Measurements from ENCODE around the gene TMEM187. TPM values are rescaled to one million over a fixed set of nuclear protein-coding genes. Genes with fewer than 3 reads are reported as not detected.
A peak's percentile ranks its signal among the peaks of the same experiment; 100 is the strongest.

TMEM187 gene
- total and polyA plus RNA-seq, 11 donors: 3.2 to 11.4 (median 7.2) TPM

GRCh38 chrX:153934762-153935325, 37.7 kb upstream of the TMEM187 start, which contains the start of gene NAA10:
NAA10 (minus strand) TSS chrX:153935037; CDS start chrX:153934904, 133 bp downstream.
- peak within 1 kb of the TSS; percentile 43 to 97 (median 74) for H3K4me3 ChIP-seq
- intact Hi-C loops (cut with DNase I): no loop called here
- H3K9me3 ChIP-seq: no peaks in the 10 kb centered on the region
- H3K4me1 ChIP-seq: peaks cover 0 to 23% (median 5%) of the 10 kb centered on the region in 12 donors
- peak in 1 of 2 donors; percentile 55 for TF ChIP-seq POLR2A (IDR thresholded peaks at IDR 0.05)
- TF ChIP-seq, protein P1, sequence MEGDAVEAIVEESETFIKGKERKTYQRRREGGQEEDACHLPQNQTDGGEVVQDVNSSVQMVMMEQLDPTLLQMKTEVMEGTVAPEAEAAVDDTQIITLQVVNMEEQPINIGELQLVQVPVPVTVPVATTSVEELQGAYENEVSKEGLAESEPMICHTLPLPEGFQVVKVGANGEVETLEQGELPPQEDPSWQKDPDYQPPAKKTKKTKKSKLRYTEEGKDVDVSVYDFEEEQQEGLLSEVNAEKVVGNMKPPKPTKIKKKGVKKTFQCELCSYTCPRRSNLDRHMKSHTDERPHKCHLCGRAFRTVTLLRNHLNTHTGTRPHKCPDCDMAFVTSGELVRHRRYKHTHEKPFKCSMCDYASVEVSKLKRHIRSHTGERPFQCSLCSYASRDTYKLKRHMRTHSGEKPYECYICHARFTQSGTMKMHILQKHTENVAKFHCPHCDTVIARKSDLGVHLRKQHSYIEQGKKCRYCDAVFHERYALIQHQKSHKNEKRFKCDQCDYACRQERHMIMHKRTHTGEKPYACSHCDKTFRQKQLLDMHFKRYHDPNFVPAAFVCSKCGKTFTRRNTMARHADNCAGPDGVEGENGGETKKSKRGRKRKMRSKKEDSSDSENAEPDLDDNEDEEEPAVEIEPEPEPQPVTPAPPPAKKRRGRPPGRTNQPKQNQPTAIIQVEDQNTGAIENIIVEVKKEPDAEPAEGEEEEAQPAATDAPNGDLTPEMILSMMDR (IDR thresholded peaks at IDR 0.05): no peak
- H3K36me3 ChIP-seq: peaks cover 0 to 34% (median 19%) of the 10 kb centered on the region in 9 donors
- peaks cover 0 to under 1% (median 0%) of the 10 kb centered on the region in 9 donors for H3K27me3 ChIP-seq
- DNase-seq (peak; percentile 74 to 85 (median 80)), ATAC-seq (peak; percentile 92 to 98 (median 96))
- peak within 1 kb of the TSS in 11 of 12 donors; percentile 61 to 82 (median 72) for H3K27ac ChIP-seq
- 0 to 27% (median 5%) methylated on average over 2 to 82 of the region's 87 CpGs for WGBS, 4 donors

GRCh38 chrX:153935326-153935851, 37.2 kb upstream of the TMEM187 start:
- ATAC-seq: peak in 1 of 4 donors; percentile 1
- peak overlapping the region in 11 of 12 donors; percentile 23 to 97 (median 72) for H3K4me3 ChIP-seq
- no peaks in the 10 kb centered on the region for H3K9me3 ChIP-seq
- peaks cover 0 to 6% (median 0%) of the 10 kb centered on the region in 9 donors for H3K27me3 ChIP-seq
- H3K27ac ChIP-seq: peak overlapping the region in 7 of 12 donors; percentile 29 to 77 (median 54)
- DNase-seq: no peak
- WGBS, 4 donors: 14 to 58% (median 35%) methylated on average over 16 to 32 of the region's 32 CpGs
- intact Hi-C loops (cut with DNase I): no loop called here
- H3K36me3 ChIP-seq: peaks cover 0 to 30% (median 16%) of the 10 kb centered on the region in 9 donors
- no peak for TF ChIP-seq POLR2A (IDR thresholded peaks at IDR 0.05)
- TF ChIP-seq, protein P1 (IDR thresholded peaks at IDR 0.05): no peak
- H3K4me1 ChIP-seq: peaks cover 0 to 23% (median 5%) of the 10 kb centered on the region in 12 donors

- TF ChIP-seq, protein P1 (IDR thresholded peaks at IDR 0.05): no peak
- TF ChIP-seq POLR2A (IDR thresholded peaks at IDR 0.05): no peak
- no peak for ATAC-seq
- intact Hi-C loops (cut with DNase I): no loop called here
- H3K27ac ChIP-seq: no peak overlapping the region
- H3K9me3 ChIP-seq: no peaks in the 10 kb centered on the region
- H3K36me3 ChIP-seq: peaks cover 0 to 13% (median 4%) of the 10 kb centered on the region in 9 donors
- no peak overlapping the region for H3K4me3 ChIP-seq
- no peak for DNase-seq
- H3K27me3 ChIP-seq: peaks cover 0 to 13% (median 0%) of the 10 kb centered on the region in 9 donors
- 81 to 95% (median 91%) methylated on average over 3 of the region's 3 CpGs for WGBS, 4 donors
- H3K4me1 ChIP-seq: peaks cover 0 to 23% (median 5%) of the 10 kb centered on the region in 12 donors
Observed at GRCh38 chrX:153937056-153937455, 35.5 kb upstream of the TMEM187 start.

DNA sequence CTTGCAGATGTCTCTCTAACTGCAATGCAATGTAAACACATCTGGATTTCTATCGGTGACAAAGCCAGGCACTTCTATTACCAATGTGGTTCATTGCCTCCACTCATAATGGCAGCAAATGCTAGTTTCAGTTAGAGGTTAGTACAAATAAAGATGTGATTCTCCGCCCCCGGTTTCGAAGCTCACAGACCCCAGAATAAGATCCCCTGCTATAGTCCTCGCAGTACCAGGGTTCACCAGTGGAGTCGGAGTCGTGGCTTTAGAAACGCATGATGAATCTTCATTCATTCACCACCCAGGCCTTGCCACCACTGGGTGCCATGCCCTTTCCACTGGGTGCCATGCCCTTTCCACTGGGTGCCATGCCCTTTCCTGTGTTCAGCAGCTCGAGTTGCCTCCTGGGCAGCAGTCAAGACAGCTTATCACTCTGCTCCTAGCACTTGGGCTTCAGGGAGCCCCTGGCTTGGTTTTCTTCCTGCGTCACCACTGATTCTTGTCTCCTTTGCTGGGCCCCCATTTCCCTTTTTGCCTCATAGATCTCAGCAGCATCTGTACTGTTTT, 34.2 kb upstream of the TMEM187 start:
- no peak for ATAC-seq
- WGBS, 4 donors: 83 to 90% (median 84%) methylated on average over 10 of the region's 10 CpGs
- H3K27me3 ChIP-seq: peaks cover 0 to 18% (median 0%) of the 10 kb centered on the region in 9 donors

More for the DNA sequence above, 34.2 kb upstream of the TMEM187 start:
- Histone ChIP-seq H3K9me3 (no peaks in the 10 kb centered on the region), H3K4me1 (peaks cover 0 to 20% (median 5%) of the 10 kb centered on the region in 12 donors), H3K36me3 (peaks cover 0 to 2% (median 0%) of the 10 kb centered on the region in 9 donors), H3K27ac (no peak overlapping the region), H3K4me3 (no peak overlapping the region)
- no peak for TF ChIP-seq POLR2A (IDR thresholded peaks at IDR 0.05)
- TF ChIP-seq, protein P1 (IDR thresholded peaks at IDR 0.05): no peak
- intact Hi-C loops (cut with DNase I): no loop called here
- DNase-seq: no peak

Measured in heart left ventricle (tissue), 16 donors.